ENCODE data around the gene UBXN2A.
"Not testable (repeated sequence)": the region's sequence is repeated elsewhere in the genome, so short reads cannot be mapped to it uniquely, and the experiment has no call there.

The UBXN2A gene

GRCh38 chr2:23943666-23944065, 3.4 kb downstream of the UBXN2A start:
- no peak for DNase-seq

GRCh38 chr2:23944527-23944926, 4.3 kb downstream of the UBXN2A start:
- no peak for DNase-seq

GRCh38 chr2:23944976-23945375, 4.7 kb downstream of the UBXN2A start:
- no peak for DNase-seq

GRCh38 chr2:23947350-23947749, 7.1 kb downstream of the UBXN2A start:
- no peak for DNase-seq

GRCh38 chr2:23952558-23952957, 12.3 kb downstream of the UBXN2A start:
- DNase-seq = not testable (repeated sequence)

- DNase-seq = no peak
These were observed 13.4 kb downstream of the UBXN2A start for GRCh38 chr2:23953625-23954024.

- DNase-seq = no peak
These were observed 14.2 kb downstream of the UBXN2A start for GRCh38 chr2:23954325-23955014.

GRCh38 chr2:23967846-23968245, 27.6 kb downstream of the UBXN2A start:
- DNase-seq = no peak

- no peak for DNase-seq
These were observed 36.6 kb downstream of the UBXN2A start for GRCh38 chr2:23976883-23977282.

GRCh38 chr2:23988371-23988770, 48.1 kb downstream of the UBXN2A start:
- DNase-seq = peak in 1 of 2 donors; percentile 35

- no peak for DNase-seq
These were observed 52.7 kb downstream of the UBXN2A start for GRCh38 chr2:23992931-23993330.

- no peak for DNase-seq
These were observed 53.5 kb downstream of the UBXN2A start for GRCh38 chr2:23993736-23994269.

- DNase-seq = no peak
These were observed 54.3 kb downstream of the UBXN2A start for GRCh38 chr2:23994567-23994966.

GRCh38 chr2:24007693-24008092, 67.4 kb downstream of the UBXN2A start:
- no peak for DNase-seq

GRCh38 chr2:24008672-24009366, 68.6 kb downstream of the UBXN2A start:
- no peak for DNase-seq

GRCh38 chr2:24009367-24009679, 69.1 kb downstream of the UBXN2A start:
- DNase-seq = no peak

GRCh38 chr2:24009680-24010476, 69.6 kb downstream of the UBXN2A start, which contains the start of gene MFSD2B:
Gene MFSD2B, plus strand, starts transcription at chr2:24010085. Its CDS starts 12 bp downstream, at chr2:24010097.
- no peak for DNase-seq

GRCh38 chr2:24010477-24011249, 70.4 kb downstream of the UBXN2A start:
- DNase-seq = no peak

- no peak for DNase-seq
These were observed 71.2 kb downstream of the UBXN2A start for GRCh38 chr2:24011250-24012104.

- no peak for DNase-seq
These were observed 72.4 kb downstream of the UBXN2A start for GRCh38 chr2:24012521-24013188.

GRCh38 chr2:24014902-24015301, 74.6 kb downstream of the UBXN2A start:
- not testable (repeated sequence) for DNase-seq

Measured in CD4-positive, alpha-beta T cell treated with Interleukin-1 beta for 1 hour (primary cell).